ENCODE measurements around the gene PPP1R1C. TPM values are rescaled to one million over a fixed set of nuclear protein-coding genes. Genes with fewer than 3 reads are reported as not detected.
"Not testable (repeated sequence)": the region's sequence is repeated elsewhere in the genome, so short reads cannot be mapped to it uniquely, and the experiment has no call there.

The PPP1R1C gene
- total RNA-seq (ENCODE audit: insufficient read depth, low replicate concordance) = 23.4 TPM

GRCh38 chr2:181985632-181986205 lies at the start of gene PPP1R1C:
TSS of gene PPP1R1C (plus strand) at chr2:181985853. CDS start at chr2:181986111, 258 bp downstream.
- no peak for DNase-seq (ENCODE audit: low spot score)

GRCh38 chr2:181937473-181937872 lies 48.2 kb upstream of the PPP1R1C start:
- peak; percentile 32 for DNase-seq (ENCODE audit: low spot score)

GRCh38 chr2:181943411-181944124 lies 42.1 kb upstream of the PPP1R1C start:
- peak; percentile 41 for DNase-seq (ENCODE audit: low spot score)

- DNase-seq (ENCODE audit: low spot score) = no peak
Observed at GRCh38 chr2:181944164-181944913, 41.3 kb upstream of the PPP1R1C start.

GRCh38 chr2:181944914-181945291 lies 40.8 kb upstream of the PPP1R1C start:
- no peak for DNase-seq (ENCODE audit: low spot score)

GRCh38 chr2:181946444-181947127 lies 39.1 kb upstream of the PPP1R1C start:
- DNase-seq (ENCODE audit: low spot score) = no peak

- peak; percentile 43 for DNase-seq (ENCODE audit: low spot score)
Observed at GRCh38 chr2:181947273-181947672, 38.4 kb upstream of the PPP1R1C start.

GRCh38 chr2:181948227-181948626 lies 37.4 kb upstream of the PPP1R1C start:
- DNase-seq (ENCODE audit: low spot score) = no peak

- DNase-seq (ENCODE audit: low spot score) = no peak
Observed at GRCh38 chr2:181949047-181949446, 36.6 kb upstream of the PPP1R1C start.

- DNase-seq (ENCODE audit: low spot score) = peak; percentile 40
Observed at GRCh38 chr2:181952404-181953226, 33.0 kb upstream of the PPP1R1C start.

GRCh38 chr2:181953881-181954537 lies 31.6 kb upstream of the PPP1R1C start:
- DNase-seq (ENCODE audit: low spot score) = peak; percentile 59

- DNase-seq (ENCODE audit: low spot score) = no peak
Observed at GRCh38 chr2:181954538-181954883, 31.1 kb upstream of the PPP1R1C start.

GRCh38 chr2:181955010-181955409 lies 30.6 kb upstream of the PPP1R1C start:
- DNase-seq (ENCODE audit: low spot score) = no peak

GRCh38 chr2:181955866-181956265 lies 29.8 kb upstream of the PPP1R1C start:
- not testable (repeated sequence) for DNase-seq (ENCODE audit: low spot score)

- DNase-seq (ENCODE audit: low spot score) = no peak
Observed at GRCh38 chr2:181957668-181958067, 28.0 kb upstream of the PPP1R1C start.

- DNase-seq (ENCODE audit: low spot score) = no peak
Observed at GRCh38 chr2:181958726-181959125, 26.9 kb upstream of the PPP1R1C start.

- DNase-seq (ENCODE audit: low spot score) = no peak
Observed at GRCh38 chr2:181959508-181959907, 26.1 kb upstream of the PPP1R1C start.

- DNase-seq (ENCODE audit: low spot score) = not testable (repeated sequence)
Observed at GRCh38 chr2:181961167-181961566, 24.5 kb upstream of the PPP1R1C start.

- no peak for DNase-seq (ENCODE audit: low spot score)
Observed at GRCh38 chr2:181962142-181962541, 23.5 kb upstream of the PPP1R1C start.

GRCh38 chr2:181970160-181970794 lies 15.4 kb upstream of the PPP1R1C start:
- DNase-seq (ENCODE audit: low spot score) = no peak

All from umbilical cord (tissue), 2 donors.